Mesenteric fat pad (tissue), 1 donor: Measurements from ENCODE around the gene BDKRB2. TPM values are rescaled to one million over a fixed set of nuclear protein-coding genes. Genes with fewer than 3 reads are reported as not detected.
"Not testable (repeated sequence)": the region's sequence is repeated elsewhere in the genome, so short reads cannot be mapped to it uniquely, and the experiment has no call there.

Experiments
- DNase-seq: peaks from one replicate; pipeline ENCODE4 v3.0.0-alpha.2; 2020; ENCODE audit warnings: low spot score
- total RNA-seq: library from RNA; stranded (reverse); fragmentation: NEBNext Ultra II Directional; extraction: Animal tissue kit (Norgen Biotek cat#: 25700); gene quantifications from one replicate; pipeline ENCODE4 v1.2.1, GENCODE V29; 2021
- donor health status: DM: yes; HTN: yes; CAD: no.

BDKRB2 gene
- total RNA-seq, 1 donor from 2014 or later, result 11.4 TPM

DNA sequence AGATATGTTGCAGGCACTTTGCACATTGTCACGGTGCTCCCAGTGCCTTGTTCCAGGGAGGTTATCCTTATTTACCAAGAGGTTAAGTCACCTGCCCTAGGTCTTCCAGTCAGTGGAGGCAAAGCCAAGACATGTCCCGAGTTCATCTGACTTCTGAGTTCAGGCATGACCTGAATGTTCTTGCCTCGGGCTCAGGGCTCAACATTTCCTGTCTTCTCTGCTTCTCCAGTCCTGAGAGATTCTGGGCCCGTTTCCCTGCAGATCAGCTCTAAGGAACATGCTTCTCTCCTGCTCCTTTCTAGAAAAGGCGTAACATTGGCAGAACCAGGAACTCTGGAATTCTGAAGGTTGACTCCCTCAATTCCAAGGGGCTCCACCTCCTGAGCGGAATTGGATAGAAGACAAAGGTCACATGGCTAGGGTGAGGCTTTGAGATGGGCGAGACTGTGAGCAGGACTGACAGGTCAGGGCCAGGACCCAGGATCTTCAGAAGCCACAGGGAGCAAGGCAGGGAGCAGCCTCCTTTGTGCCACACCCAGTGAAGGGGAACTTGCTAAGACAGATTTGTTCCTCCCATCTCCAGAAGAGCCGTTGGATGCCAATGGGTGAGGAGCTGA, 19.9 kb downstream of the BDKRB2 start:
- DNase-seq, result no peak

GRCh38 chr14:96225213-96225612, 20.6 kb downstream of the BDKRB2 start:
- no peak for DNase-seq

GRCh38 chr14:96225745-96226151, 21.1 kb downstream of the BDKRB2 start:
- no peak for DNase-seq

GRCh38 chr14:96227428-96227827, 22.8 kb downstream of the BDKRB2 start:
- no peak for DNase-seq

DNA sequence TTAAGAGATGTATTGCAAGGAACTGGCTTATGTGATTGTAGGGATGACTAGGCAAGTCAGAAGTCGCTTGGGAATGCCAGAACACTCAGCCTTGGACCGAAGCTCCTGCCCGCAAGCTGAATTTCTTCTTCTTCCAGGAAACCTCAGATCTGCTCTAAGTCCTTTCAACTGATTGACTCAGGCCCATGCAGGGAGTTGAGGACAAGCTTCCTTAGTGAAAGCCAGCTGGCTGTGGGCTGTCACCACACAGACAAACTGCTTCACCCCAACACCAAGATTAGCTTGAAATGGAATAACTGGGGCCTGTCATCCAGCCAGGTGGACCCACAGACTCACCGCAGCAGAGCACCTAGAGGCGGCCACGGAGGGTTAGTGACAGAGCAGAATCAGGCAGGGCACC, 24.7 kb downstream of the BDKRB2 start:
- DNase-seq, result no peak

GRCh38 chr14:96231056-96231455, 26.4 kb downstream of the BDKRB2 start:
- DNase-seq, result no peak

DNA sequence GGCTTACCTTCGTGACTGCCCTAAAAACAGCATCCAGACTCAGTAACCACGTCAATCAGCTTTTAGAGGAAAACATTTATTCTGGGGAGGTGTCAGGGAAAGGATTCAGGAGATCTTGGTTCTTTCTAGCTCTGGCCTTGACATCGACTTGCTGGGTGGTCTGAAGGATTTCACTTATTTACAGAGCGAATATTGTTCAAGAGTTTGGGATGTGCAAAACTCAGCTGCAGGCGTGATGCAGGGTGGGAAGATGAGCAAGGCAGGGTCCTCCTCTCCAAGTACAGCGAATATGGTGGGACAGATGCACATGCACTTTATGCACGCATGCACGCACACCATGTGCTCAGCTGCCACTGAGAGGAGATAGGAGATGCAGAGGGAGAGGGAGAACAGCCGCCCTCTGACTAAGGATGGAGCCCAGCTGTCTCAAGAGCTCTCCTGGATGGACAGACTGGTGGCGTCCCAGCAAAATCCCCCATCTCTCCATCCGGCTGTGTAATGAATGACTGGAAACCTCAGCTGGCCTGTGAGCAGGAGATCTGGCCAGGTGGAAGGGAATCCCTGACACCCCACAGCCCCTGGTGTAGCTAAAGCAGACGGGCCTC, 27.0 kb downstream of the BDKRB2 start:
- DNase-seq, result no peak

DNA sequence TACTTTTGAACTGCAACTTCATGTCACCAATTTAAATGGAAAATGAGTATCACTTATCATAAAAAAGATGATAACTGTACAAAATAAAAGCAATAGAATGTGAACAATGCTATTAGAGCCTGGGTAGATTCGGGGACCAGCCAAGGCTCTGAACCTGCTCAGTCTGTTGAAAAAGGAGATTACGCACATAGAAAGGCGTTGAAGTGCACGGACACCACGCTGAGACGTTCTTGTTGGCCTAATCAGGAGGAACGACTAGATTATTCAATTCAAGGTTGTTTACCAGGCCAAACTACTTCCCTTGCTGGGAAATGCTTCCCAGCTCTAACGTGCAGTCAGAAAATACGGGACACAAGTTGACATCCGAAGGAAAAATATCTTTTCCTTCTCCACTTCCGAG, 27.9 kb downstream of the BDKRB2 start:
- no peak for DNase-seq

DNA sequence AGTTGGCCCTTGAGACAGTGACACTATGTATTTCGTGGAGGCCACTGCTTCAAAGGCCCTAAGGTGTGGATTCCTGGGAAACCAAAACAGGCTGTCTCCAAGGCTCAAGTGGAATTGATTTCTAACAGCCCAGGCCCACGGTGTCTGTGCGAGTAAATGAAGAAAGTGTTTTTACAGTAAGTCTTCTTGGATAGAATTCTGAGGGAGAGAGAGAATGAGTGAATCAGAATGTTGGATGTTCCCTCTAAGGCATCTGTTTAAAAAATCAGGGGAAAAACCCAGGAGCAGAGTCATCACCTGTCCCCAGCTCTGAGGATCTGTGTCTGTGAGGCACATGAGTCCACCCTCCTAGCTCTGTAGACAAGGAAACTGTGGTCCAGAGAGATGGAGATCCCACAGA, 29.0 kb downstream of the BDKRB2 start:
- no peak for DNase-seq

DNA sequence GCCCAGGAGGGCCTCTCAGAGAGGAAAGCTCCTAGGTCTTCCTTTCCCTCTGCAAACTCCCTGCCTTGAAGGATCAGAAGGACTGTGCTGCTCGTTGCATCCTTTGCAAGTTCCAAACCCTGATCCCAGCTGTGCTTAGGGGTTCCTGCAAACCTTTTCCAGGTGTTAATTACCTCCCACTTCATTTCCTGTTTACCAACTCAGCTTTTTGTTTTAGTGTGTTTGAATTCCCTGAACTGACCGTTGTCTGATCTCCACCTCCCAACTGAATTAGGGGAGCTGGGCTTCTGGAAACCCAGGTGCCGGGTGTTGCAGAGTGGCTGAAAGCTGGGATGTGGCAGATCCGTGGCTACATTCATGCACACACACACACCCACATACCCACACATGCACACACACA, 30.8 kb downstream of the BDKRB2 start:
- no peak for DNase-seq

- no peak for DNase-seq
These were observed 33.0 kb downstream of the BDKRB2 start for GRCh38 chr14:96237641-96238040.

GRCh38 chr14:96238676-96239265, 34.1 kb downstream of the BDKRB2 start:
- DNase-seq, result no peak

- DNase-seq, result no peak
These were observed 35.1 kb downstream of the BDKRB2 start for GRCh38 chr14:96239711-96240141.

GRCh38 chr14:96240641-96241040, 36.0 kb downstream of the BDKRB2 start:
- DNase-seq, result no peak

- no peak for DNase-seq
These were observed 37.5 kb downstream of the BDKRB2 start for GRCh38 chr14:96242126-96242525.

- DNase-seq, result no peak
These were observed 39.1 kb downstream of the BDKRB2 start for GRCh38 chr14:96243785-96244184.

DNA sequence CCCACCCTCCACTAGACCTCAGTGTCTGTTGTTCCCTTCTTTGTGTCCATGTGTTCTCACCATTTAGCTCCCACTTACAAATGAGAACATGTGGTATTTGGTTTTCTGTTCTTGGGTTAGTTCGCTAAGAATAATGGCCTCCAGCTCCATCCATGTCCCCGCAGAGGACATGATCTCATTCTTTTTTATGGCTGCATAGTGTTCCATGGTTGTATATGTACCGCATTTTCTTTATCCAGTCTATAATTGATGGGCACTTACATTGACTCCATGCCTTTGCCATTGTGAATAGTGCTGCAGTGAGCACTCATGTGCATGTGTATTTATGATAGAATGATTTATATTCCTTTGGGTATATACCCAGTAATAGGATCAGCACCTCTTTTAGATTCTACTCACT, 40.4 kb downstream of the BDKRB2 start:
- DNase-seq, result not testable (repeated sequence)

DNA sequence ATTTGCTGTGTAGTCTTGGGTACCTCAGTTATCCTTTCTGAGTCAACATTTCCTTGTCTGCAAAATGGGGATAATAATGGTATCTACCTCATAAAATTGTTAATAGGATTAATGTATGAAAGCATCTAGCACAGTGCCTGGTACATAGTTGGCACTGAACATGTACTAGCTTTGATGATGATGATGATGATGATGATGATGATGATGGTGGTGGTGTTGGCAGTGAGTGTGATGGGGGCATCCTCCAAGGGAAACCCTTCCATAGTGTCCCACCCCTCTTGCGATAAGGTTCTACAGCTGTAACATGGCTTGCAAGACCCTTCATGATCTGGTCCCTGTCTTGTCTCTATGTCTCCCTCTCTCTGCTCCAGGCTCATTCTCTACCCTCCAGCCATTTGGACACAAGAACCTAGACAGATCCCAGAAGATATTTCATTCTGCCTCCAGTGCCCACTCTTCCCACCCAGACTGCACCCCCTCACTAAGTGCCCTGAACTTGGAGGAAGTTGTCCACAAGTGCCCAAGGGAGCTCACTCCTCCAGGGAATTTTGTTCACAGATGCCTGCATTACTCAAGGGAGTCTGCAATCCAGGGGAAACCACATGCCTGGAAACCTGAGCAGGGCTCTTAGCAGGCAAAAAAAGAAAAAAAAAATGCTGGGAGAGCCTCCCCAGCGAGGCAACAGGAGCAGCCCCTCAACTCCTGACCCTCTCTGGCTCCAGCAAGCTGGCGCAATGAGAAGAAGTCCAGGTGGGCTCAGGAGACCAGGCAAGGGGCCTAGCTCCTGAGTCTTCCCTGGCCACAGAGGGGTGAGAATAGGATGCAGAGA, 41.3 kb downstream of the BDKRB2 start:
- no peak for DNase-seq

DNA sequence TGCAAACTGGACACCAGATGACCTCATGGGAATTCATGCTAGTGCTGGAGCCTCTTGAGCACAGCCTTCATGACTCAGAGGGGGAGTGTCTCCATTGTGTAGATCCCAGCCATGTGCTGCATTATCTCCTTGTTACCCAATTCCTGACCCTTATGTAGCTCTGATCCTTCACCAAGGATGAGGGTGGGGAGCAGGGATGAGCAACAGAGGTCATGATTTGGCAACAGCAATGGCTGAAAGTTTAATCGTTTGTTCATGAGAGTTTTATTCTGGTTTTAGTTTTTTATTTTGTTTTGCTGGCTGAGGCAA, 41.9 kb downstream of the BDKRB2 start:
- no peak for DNase-seq

GRCh38 chr14:96247031-96247430, 42.4 kb downstream of the BDKRB2 start:
- no peak for DNase-seq

DNA sequence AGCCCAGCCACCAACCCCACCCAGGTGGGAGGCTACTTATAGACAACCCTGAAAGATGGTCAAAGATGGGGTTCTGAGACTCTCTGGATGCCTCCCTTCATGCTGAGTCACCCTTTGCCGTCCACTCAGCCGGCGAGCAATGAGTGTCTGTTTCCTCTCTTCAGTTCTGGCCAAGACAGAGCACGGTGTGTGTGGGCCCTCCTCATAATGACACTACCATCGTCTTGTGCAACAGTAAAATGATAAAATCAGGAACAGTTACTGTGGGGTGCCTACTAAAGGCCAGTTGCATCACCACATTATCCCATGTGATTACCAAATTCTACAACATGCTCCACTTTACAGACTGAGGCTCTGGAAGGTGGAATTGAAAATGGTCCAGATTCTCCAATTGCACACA, 44.4 kb downstream of the BDKRB2 start:
- no peak for DNase-seq

- DNase-seq, result no peak
These were observed 45.8 kb downstream of the BDKRB2 start for GRCh38 chr14:96250485-96250884.
